Cardiac fibroblast (primary cell): ENCODE measurements around the gene RASGEF1B.

Experiments
- DNase-seq, 2 donors: peaks; one replicate each; pipeline versions ENCODE4 v3.0.0 to v3.0.0-alpha.2; 2010; ENCODE audit warnings: low read depth in 2 of 2
- H3K4me3 ChIP-seq, 2 donors: replicated peaks in 1 of 2; 1 replicate in 1 of 2; 2 replicates in 1 of 2; pipeline ENCODE4 v1.5.1; 2011; ENCODE audit warnings: low read depth in 2 of 2, low read length in 2 of 2, mild to moderate bottlenecking in 2 of 2, moderate library complexity in 1 of 2
- CTCF ChIP-seq: IDR thresholded peaks from one replicate; pipeline ENCODE4 v1.5.1; 2011; ENCODE audit warnings: low read depth, mild to moderate bottlenecking, low read length, inconsistent platforms

RASGEF1B gene

DNA sequence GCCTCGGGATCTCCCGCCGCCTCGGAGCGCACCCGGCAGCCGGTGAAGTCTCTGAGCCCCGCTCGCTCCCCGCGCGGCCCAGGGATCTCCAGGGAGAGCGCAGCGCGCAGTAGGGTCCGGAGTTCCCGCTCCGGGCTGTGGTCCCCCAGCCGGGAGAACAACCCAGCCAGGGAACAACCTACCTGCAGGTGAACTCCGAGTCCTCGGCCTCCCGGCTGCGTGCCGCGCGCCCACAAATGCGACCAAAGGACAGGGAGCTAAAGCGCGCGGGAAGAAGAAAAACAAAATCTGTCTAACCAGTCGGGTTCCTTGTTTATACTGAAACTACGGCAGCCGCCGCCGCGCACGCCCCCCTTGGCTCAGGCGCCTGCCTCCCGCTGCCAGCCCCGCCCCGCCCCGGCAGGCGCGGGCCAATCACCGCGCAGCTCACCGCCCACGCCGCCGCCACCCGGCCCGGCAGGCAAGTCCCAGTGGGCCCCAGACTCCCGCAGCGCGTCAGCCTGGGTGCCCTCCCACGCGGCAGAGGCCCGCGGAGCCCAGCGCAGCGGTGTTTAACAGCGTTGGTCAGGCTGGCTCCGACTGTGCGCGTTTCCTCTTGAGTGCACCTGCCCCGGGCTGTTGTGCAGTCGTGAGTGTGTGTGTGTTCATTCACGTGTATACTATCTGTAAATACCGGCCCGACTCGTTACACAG is at the start of gene RASGEF1B:
Gene RASGEF1B, minus strand, starts transcription at position 320 of the 693 bp plus-strand sequence. CDS start 12,399 bp downstream, outside the sequence.
- peak within 1 kb of the TSS; percentile 62 to 77 for H3K4me3 ChIP-seq
- DNase-seq, result peak; percentile 67 to 91
- no peak for TF ChIP-seq CTCF

DNA sequence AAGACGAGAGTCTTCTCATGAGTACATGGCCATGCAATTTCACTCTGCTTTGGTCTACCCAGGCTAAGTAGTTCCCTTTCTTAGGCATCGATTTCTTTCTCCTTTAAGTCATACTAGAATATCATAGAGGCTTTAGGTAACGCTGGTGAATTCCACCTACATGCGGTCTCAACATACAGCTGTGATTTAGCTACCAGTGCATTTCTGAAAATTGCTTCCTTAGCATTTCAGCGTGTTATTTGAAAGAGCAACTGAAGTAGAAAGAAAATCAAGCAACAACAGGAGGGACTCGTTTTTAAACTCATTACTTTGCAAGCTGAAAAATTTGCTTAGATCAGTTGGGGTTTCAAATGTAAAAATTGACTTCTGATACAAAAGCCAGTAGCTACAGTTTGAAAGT is 48.1 kb upstream of the RASGEF1B start:
- no peak for TF ChIP-seq CTCF
- DNase-seq, result no peak
- no peak overlapping the region for H3K4me3 ChIP-seq

DNA sequence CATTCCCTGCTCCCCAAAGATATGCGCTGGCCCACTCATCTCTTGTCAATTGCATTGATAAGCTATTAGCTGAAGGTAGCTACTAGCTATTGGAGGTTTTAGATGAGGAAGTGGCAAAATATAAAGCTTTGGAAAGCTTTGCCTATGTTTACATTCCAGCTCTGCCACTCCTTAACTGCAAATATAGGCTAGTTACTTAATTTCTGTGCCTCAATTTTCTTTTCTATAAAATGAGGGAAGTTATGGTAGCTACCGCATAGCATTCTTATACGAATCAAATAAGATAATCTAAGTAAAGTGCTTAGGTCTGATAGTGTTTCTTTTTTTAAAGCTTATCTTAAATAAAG is 47.7 kb upstream of the RASGEF1B start:
- DNase-seq, result no peak
- TF ChIP-seq CTCF, result no peak
- no peak overlapping the region for H3K4me3 ChIP-seq

GRCh38 chr4:81518762-81519426 is 47.2 kb upstream of the RASGEF1B start:
- DNase-seq, result no peak
- H3K4me3 ChIP-seq, result no peak overlapping the region
- TF ChIP-seq CTCF, result no peak

DNA sequence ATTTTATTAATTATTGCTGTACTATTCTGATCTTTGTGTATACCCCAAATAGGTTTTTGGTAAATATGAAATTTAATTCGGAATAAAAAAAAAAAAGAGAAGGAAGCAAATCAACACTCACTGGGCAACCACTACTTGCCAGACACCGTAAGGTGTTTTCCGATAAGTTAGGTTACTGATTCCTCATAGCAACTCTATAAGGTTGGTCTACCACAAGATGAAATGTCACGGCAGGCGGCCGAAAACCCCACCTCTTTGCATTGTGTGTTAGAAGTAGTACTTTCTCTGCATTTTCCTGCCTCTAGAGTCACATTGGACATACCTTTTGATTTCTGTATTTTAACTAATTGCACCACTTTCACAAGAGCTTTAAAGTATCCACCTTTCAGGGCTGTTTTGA is 44.5 kb upstream of the RASGEF1B start:
- no peak for DNase-seq
- no peak overlapping the region for H3K4me3 ChIP-seq
- TF ChIP-seq CTCF, result no peak

DNA sequence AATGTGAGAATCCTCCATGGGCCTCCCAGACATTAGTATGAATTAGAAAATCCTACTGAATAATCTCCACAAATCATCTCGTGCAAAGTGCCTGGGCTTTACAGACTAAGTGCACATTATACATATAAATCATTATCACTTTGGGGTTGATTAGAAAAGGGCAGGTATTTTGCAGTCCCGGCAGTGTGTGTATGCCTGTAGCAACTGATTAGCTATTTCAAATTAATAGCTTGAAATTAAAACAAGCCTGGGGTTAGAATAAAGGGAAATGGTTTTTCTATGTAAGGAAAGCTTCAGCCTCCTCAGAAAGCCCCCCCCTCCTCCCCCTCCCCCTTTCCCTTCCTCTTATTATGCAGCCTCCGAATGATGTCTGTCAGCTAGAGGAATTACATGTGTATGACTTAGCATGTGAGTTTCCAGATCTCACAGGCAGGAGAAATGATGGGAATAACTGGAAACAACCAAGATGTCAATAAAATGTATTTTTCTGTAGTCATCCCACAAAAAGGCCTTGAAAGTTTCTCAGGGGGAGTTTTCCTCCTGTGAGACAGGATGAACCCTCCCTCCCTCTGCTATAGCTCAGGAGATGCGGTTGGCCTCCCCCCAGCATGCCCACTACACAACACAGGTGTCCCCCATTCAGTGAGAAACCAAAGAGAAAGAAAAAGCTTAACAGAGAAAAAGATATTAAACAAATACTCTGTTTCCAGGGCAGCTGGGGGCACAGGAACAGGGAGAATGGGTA is 41.2 kb upstream of the RASGEF1B start:
- TF ChIP-seq CTCF, result no peak
- no peak overlapping the region for H3K4me3 ChIP-seq
- DNase-seq, result no peak
